ENCODE measurements around the gene CHD8. TPM values are rescaled to one million over a fixed set of nuclear protein-coding genes. Genes with fewer than 3 reads are reported as not detected.

The CHD8 gene
- total and polyA plus RNA-seq, 2 of the 13 experiments (the other 11 are each of a cell fraction or from before 2014, with no cell fraction given) = 35.1 to 79.6 TPM

DNA sequence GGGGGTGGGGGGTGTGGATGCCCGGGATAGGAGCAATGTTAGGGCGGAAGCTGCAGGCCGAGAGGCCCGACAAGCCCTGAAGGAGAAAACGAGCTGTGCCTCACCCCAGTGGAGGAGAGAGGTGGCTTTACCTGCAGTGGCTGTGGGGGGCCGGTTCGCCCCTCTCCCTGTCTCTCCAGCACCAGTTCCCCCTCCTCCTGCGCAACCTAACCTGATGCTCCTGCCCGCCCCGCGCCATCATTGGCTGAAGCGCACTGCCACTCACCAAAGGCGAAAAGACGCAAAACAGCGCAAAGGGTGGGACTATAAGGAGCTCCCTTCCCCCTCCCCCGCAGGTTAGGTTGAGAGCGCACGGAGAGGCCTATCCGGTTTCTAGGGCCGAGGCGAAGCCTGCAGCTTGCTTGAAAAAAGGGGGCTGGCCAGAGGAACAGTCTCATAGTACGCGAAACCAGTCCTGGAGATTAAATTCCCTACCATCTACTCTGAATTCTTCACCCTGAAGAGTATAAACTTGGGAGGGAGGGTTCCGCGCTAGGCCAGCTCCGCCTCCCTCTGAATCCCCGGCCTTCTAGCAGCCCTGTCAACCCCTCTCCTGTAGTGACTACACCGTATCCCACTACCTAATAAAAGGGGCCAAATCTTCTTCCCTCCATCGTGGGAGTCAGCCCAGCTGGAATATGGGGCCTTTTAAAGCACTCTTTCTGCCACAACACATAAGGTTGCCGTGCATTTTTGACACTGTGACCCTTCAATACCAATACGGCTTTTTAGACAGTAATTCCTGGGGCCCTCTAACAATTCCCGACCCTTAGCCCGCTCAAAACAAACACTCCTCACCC, 18.6 kb downstream of the CHD8 start (continued):
- TF ChIP-seq MYC (CRISPR knock-in tag; IDR thresholded peaks at IDR 0.05; ENCODE audit: borderline replicate concordance) = peak; percentile 84; the same call in 1 of the 2 replicates
- TF ChIP-seq KLF13 (CRISPR knock-in tag; IDR thresholded peaks at IDR 0.05) = no peak
- no peak for TF ChIP-seq THYN1 (CRISPR knock-in tag; IDR thresholded peaks at IDR 0.05; ENCODE audit: borderline replicate concordance, low read depth)
- 0 out of 2 replicates have a peak, but pooled peaks have one; percentile 70 for TF ChIP-seq RNF219 (CRISPR knock-in tag; IDR thresholded peaks at IDR 0.05)
- TF ChIP-seq RARG (CRISPR knock-in tag; IDR thresholded peaks at IDR 0.05; ENCODE audit: low read depth) = no peak
- TF ChIP-seq ZBTB20 (CRISPR knock-in tag; IDR thresholded peaks at IDR 0.05; ENCODE audit: borderline replicate concordance, low read depth) = no peak
- TF ChIP-seq, protein P1, sequence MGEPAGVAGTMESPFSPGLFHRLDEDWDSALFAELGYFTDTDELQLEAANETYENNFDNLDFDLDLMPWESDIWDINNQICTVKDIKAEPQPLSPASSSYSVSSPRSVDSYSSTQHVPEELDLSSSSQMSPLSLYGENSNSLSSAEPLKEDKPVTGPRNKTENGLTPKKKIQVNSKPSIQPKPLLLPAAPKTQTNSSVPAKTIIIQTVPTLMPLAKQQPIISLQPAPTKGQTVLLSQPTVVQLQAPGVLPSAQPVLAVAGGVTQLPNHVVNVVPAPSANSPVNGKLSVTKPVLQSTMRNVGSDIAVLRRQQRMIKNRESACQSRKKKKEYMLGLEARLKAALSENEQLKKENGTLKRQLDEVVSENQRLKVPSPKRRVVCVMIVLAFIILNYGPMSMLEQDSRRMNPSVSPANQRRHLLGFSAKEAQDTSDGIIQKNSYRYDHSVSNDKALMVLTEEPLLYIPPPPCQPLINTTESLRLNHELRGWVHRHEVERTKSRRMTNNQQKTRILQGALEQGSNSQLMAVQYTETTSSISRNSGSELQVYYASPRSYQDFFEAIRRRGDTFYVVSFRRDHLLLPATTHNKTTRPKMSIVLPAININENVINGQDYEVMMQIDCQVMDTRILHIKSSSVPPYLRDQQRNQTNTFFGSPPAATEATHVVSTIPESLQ (CRISPR knock-in tag; conservative IDR thresholded peaks at IDR 0.05) = no peak
- no peak for TF ChIP-seq ZNF841 (CRISPR knock-in tag; IDR thresholded peaks at IDR 0.05; ENCODE audit: borderline replicate concordance)
- no peak for TF ChIP-seq CCDC6 (CRISPR knock-in tag; IDR thresholded peaks at IDR 0.05)
- no peak for TF ChIP-seq USF2 (IDR thresholded peaks at IDR 0.05; ENCODE audit: low read depth, low read length)
- TF ChIP-seq USF2 (CRISPR knock-in tag; IDR thresholded peaks at IDR 0.05; ENCODE audit: borderline replicate concordance) = no peak
- TF ChIP-seq, protein P2, sequence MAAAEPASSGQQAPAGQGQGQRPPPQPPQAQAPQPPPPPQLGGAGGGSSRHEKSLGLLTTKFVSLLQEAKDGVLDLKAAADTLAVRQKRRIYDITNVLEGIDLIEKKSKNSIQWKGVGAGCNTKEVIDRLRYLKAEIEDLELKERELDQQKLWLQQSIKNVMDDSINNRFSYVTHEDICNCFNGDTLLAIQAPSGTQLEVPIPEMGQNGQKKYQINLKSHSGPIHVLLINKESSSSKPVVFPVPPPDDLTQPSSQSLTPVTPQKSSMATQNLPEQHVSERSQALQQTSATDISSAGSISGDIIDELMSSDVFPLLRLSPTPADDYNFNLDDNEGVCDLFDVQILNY (CRISPR knock-in tag; conservative IDR thresholded peaks at IDR 0.05) = no peak
- TF ChIP-seq, protein P3, sequence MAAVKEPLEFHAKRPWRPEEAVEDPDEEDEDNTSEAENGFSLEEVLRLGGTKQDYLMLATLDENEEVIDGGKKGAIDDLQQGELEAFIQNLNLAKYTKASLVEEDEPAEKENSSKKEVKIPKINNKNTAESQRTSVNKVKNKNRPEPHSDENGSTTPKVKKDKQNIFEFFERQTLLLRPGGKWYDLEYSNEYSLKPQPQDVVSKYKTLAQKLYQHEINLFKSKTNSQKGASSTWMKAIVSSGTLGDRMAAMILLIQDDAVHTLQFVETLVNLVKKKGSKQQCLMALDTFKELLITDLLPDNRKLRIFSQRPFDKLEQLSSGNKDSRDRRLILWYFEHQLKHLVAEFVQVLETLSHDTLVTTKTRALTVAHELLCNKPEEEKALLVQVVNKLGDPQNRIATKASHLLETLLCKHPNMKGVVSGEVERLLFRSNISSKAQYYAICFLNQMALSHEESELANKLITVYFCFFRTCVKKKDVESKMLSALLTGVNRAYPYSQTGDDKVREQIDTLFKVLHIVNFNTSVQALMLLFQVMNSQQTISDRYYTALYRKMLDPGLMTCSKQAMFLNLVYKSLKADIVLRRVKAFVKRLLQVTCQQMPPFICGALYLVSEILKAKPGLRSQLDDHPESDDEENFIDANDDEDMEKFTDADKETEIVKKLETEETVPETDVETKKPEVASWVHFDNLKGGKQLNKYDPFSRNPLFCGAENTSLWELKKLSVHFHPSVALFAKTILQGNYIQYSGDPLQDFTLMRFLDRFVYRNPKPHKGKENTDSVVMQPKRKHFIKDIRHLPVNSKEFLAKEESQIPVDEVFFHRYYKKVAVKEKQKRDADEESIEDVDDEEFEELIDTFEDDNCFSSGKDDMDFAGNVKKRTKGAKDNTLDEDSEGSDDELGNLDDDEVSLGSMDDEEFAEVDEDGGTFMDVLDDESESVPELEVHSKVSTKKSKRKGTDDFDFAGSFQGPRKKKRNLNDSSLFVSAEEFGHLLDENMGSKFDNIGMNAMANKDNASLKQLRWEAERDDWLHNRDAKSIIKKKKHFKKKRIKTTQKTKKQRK (IDR thresholded peaks at IDR 0.05; ENCODE audit: low read length) = no peak
- TF ChIP-seq, protein P4, sequence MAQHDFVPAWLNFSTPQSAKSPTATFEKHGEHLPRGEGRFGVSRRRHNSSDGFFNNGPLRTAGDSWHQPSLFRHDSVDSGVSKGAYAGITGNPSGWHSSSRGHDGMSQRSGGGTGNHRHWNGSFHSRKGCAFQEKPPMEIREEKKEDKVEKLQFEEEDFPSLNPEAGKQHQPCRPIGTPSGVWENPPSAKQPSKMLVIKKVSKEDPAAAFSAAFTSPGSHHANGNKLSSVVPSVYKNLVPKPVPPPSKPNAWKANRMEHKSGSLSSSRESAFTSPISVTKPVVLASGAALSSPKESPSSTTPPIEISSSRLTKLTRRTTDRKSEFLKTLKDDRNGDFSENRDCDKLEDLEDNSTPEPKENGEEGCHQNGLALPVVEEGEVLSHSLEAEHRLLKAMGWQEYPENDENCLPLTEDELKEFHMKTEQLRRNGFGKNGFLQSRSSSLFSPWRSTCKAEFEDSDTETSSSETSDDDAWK (CRISPR knock-in tag; IDR thresholded peaks at IDR 0.05) = no peak
- TF ChIP-seq ZNF678 (CRISPR knock-in tag; IDR thresholded peaks at IDR 0.05) = 0 out of 2 replicates have a peak, but pooled peaks have one; percentile 31
